Neural cell (in vitro differentiated cells): ENCODE data around the gene RENBP. TPM values are rescaled to one million over a fixed set of nuclear protein-coding genes. Genes with fewer than 3 reads are reported as not detected.

Source experiments
- H2AFZ ChIP-seq: fragments of 200-600, 300-800 bp; sonication (generic), shearing (Covaris generic); 2 replicates; pipeline ENCODE4 v1.6.0; 2014; ENCODE audit warnings: low read depth, mild to moderate bottlenecking, antibody characterized with exemption, low read length, moderate library complexity
- H3F3A ChIP-seq: fragments of 200-600 bp; shearing (Covaris generic); 2 replicates; pipeline ENCODE4 v1.6.1; 2016; ENCODE audit warnings: mild to moderate bottlenecking, moderate library complexity, mixed read lengths, antibody characterized with exemption, low read length; ENCODE audit not compliant: insufficient read depth, poor library complexity, severe bottlenecking
- H3K27ac ChIP-seq: fragments of 200-600, 300-800 bp; sonication (generic), shearing (Covaris generic); 2 replicates; pipeline ENCODE4 v1.5.1; 2014; ENCODE audit warnings: mild to moderate bottlenecking, low read length, moderate library complexity
- H3K27me3 ChIP-seq: fragments of 300-800, 200-600 bp; sonication (generic), shearing (Covaris generic); 2 replicates; pipeline ENCODE4 v1.6.0; 2014; ENCODE audit warnings: mild to moderate bottlenecking, low read depth, low read length, moderate library complexity; ENCODE audit not compliant: insufficient read depth
- H3K36me3 ChIP-seq: fragments of 300-800, 200-600 bp; sonication (generic), shearing (Covaris generic); 2 replicates; pipeline ENCODE4 v1.5.1; 2014; ENCODE audit warnings: mild to moderate bottlenecking, antibody characterized with exemption, low read length, moderate library complexity; ENCODE audit not compliant: insufficient read depth
- H3K4me2 ChIP-seq: fragments of 300-800, 200-600 bp; sonication (generic), shearing (Covaris generic); 2 replicates; pipeline ENCODE4 v1.6.0; 2014; ENCODE audit warnings: mild to moderate bottlenecking, low read length
- H3K4me3 ChIP-seq: fragments of 300-800, 200-600 bp; sonication (generic), shearing (Covaris generic); 2 replicates; pipeline ENCODE4 v1.5.1; 2014; ENCODE audit warnings: mild to moderate bottlenecking, low read length, moderate library complexity
- H3K79me2 ChIP-seq: fragments of 200-600 bp; shearing (Covaris generic); replicated peaks from 2 replicates; pipeline ENCODE4 v1.6.0; 2014; ENCODE audit warnings: mild to moderate bottlenecking, low read length, moderate library complexity; ENCODE audit not compliant: insufficient read depth
- H3K9ac ChIP-seq: fragments of 300-800, 200-600 bp; sonication (generic), shearing (Covaris generic); 2 replicates; pipeline ENCODE4 v1.6.1; 2016; ENCODE audit warnings: mild to moderate bottlenecking, low read length, mixed read lengths
- H3K9me2 ChIP-seq: fragments of 200-600 bp; shearing (Covaris generic); 2 replicates; pipeline ENCODE4 v1.6.1; 2016; ENCODE audit warnings: mild to moderate bottlenecking, low read length, mixed read lengths; ENCODE audit not compliant: insufficient read depth
- H3K9me3 ChIP-seq: fragments of 200-600, 300-800 bp; sonication (generic), shearing (Covaris generic); 2 replicates; pipeline ENCODE4 v1.6.1; 2016; ENCODE audit warnings: mild to moderate bottlenecking, mixed run types, low read length, moderate library complexity, mixed read lengths
- H4K20me1 ChIP-seq: fragments of 200-600 bp; shearing (Covaris generic); 2 replicates; pipeline ENCODE4 v1.6.1; 2016; ENCODE audit warnings: mild to moderate bottlenecking, mixed run types; ENCODE audit not compliant: insufficient read depth
- EP300 ChIP-seq: fragments of 450-650 bp; conservative IDR thresholded peaks from 2 replicates; pipeline ENCODE4 v1.6.1; 2014; ENCODE audit warnings: antibody characterized with exemption, mild to moderate bottlenecking, moderate library complexity; ENCODE audit not compliant: poor library complexity, severe bottlenecking
- EZH2 ChIP-seq: fragments of 200-600, 300-800 bp; shearing (Covaris generic), sonication (generic); IDR thresholded peaks from 2 replicates; pipeline ENCODE4 v1.6.1; 2014; ENCODE audit warnings: antibody characterized with exemption, low read length, borderline replicate concordance, mild to moderate bottlenecking; ENCODE audit not compliant: insufficient read depth, poor library complexity, severe bottlenecking
- MXI1 ChIP-seq: fragments of 450-650 bp; conservative IDR thresholded peaks from 2 replicates; pipeline ENCODE4 v1.6.1; 2014; ENCODE audit warnings: antibody characterized with exemption, mild to moderate bottlenecking; ENCODE audit not compliant: poor library complexity, severe bottlenecking
- POLR2AphosphoS5 ChIP-seq: IDR thresholded peaks from 2 replicates; pipeline ENCODE4 v1.6.1; 2012
- RAD21 ChIP-seq: fragments of 450-650 bp; conservative IDR thresholded peaks from 2 replicates; pipeline ENCODE4 v1.6.1; 2014; ENCODE audit warnings: antibody characterized with exemption, mild to moderate bottlenecking, moderate library complexity
- SMC3 ChIP-seq: fragments of 450-650 bp; conservative IDR thresholded peaks from 2 replicates; pipeline ENCODE4 v1.6.1; 2014; ENCODE audit warnings: antibody characterized with exemption, mild to moderate bottlenecking, moderate library complexity; ENCODE audit not compliant: poor library complexity
- TAF1 ChIP-seq: IDR thresholded peaks from 2 replicates; pipeline ENCODE4 v1.6.1; 2012; ENCODE audit warnings: low read depth
- polyA plus RNA-seq: library from polyadenylated mRNA; depleted of rRNA; stranded (reverse); fragments of >200 nt; gene quantifications from 2 replicates; pipeline ENCODE4 v1.2.3, GENCODE V29; 2014
- TF ChIP-seq, protein P1 (sequence below): fragments of 450-650 bp; IDR thresholded peaks from 2 replicates; pipeline ENCODE4 v1.5.1; 2014; ENCODE audit warnings: antibody characterized with exemption, mild to moderate bottlenecking, moderate library complexity; ENCODE audit not compliant: poor library complexity, severe bottlenecking
- TF ChIP-seq, protein P2 (sequence below): IDR thresholded peaks from 2 replicates; pipeline ENCODE4 v1.6.1; 2012; ENCODE audit warnings: borderline replicate concordance

The RENBP gene
- polyA plus RNA-seq, 1 donor from 2014 or later: 0.89 TPM

DNA sequence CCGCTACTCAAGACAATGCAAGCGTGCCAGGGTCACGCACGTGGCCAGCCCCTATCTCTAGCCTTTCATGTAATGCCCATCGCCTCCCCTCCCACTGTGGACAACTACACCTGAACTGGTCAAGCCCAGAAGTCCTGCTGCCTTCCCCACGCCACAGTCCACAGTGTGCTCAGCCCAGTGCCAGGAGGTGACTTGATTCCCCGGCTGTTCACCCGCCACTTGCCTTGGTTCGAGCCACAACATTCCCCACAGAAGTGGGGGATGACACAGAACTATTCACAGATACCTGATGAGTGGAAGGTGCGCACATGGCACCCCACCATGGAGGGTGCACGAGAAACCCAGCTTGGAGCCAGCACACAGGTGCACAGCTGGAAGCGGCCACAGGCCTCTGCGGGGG lies 25.2 kb downstream of the RENBP start:
- Histone ChIP-seq H3K9me2 (no peaks in the 10 kb centered on the region), H2AFZ (no peak overlapping the region), H3K36me3 (no peaks in the 10 kb centered on the region), H4K20me1 (no peaks in the 10 kb centered on the region), H3K4me3 (no peak overlapping the region), H3K27me3 (no peaks in the 10 kb centered on the region), H3K79me2 (no peaks in the 10 kb centered on the region), H3F3A (no peaks in the 10 kb centered on the region), H3K9me3 (no peaks in the 10 kb centered on the region), H3K9ac (no peak overlapping the region), H3K4me2 (no peak overlapping the region), H3K27ac (no peak overlapping the region)
- no peak for TF ChIP-seq EP300
- no peak for TF ChIP-seq TAF1
- no peak for TF ChIP-seq RAD21
- no peak for TF ChIP-seq EZH2
- TF ChIP-seq, protein P1, sequence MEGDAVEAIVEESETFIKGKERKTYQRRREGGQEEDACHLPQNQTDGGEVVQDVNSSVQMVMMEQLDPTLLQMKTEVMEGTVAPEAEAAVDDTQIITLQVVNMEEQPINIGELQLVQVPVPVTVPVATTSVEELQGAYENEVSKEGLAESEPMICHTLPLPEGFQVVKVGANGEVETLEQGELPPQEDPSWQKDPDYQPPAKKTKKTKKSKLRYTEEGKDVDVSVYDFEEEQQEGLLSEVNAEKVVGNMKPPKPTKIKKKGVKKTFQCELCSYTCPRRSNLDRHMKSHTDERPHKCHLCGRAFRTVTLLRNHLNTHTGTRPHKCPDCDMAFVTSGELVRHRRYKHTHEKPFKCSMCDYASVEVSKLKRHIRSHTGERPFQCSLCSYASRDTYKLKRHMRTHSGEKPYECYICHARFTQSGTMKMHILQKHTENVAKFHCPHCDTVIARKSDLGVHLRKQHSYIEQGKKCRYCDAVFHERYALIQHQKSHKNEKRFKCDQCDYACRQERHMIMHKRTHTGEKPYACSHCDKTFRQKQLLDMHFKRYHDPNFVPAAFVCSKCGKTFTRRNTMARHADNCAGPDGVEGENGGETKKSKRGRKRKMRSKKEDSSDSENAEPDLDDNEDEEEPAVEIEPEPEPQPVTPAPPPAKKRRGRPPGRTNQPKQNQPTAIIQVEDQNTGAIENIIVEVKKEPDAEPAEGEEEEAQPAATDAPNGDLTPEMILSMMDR: no peak
- TF ChIP-seq, protein P2, sequence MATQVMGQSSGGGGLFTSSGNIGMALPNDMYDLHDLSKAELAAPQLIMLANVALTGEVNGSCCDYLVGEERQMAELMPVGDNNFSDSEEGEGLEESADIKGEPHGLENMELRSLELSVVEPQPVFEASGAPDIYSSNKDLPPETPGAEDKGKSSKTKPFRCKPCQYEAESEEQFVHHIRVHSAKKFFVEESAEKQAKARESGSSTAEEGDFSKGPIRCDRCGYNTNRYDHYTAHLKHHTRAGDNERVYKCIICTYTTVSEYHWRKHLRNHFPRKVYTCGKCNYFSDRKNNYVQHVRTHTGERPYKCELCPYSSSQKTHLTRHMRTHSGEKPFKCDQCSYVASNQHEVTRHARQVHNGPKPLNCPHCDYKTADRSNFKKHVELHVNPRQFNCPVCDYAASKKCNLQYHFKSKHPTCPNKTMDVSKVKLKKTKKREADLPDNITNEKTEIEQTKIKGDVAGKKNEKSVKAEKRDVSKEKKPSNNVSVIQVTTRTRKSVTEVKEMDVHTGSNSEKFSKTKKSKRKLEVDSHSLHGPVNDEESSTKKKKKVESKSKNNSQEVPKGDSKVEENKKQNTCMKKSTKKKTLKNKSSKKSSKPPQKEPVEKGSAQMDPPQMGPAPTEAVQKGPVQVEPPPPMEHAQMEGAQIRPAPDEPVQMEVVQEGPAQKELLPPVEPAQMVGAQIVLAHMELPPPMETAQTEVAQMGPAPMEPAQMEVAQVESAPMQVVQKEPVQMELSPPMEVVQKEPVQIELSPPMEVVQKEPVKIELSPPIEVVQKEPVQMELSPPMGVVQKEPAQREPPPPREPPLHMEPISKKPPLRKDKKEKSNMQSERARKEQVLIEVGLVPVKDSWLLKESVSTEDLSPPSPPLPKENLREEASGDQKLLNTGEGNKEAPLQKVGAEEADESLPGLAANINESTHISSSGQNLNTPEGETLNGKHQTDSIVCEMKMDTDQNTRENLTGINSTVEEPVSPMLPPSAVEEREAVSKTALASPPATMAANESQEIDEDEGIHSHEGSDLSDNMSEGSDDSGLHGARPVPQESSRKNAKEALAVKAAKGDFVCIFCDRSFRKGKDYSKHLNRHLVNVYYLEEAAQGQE: no peak
- TF ChIP-seq MXI1: no peak
- TF ChIP-seq SMC3: no peak
- TF ChIP-seq POLR2AphosphoS5: no peak

DNA sequence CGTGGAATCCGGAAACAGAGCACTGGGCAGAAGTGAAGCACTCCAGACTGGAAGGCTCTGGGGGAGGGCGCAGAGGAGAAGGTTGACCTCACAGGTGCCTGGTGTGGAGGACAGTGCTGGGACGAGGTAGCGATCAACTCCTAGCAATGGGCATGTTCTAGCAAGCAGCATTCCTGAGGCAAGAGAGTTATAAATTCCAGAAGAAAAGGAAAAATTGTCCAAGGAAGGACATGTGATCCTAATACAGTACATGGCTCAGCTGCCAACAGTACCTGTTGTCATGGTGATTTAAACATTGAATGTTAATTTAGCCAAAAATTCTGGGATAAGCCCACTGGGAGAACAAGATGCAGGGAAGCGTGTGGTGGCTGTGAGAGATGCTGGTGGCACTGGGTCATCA lies 26.6 kb downstream of the RENBP start:
- no peaks in the 10 kb centered on the region for H4K20me1 ChIP-seq
- no peaks in the 10 kb centered on the region for H3K9me3 ChIP-seq
- H3K27me3 ChIP-seq: no peaks in the 10 kb centered on the region
- H2AFZ ChIP-seq: no peak overlapping the region
- no peaks in the 10 kb centered on the region for H3K79me2 ChIP-seq
- no peaks in the 10 kb centered on the region for H3K36me3 ChIP-seq
- H3K9me2 ChIP-seq: no peaks in the 10 kb centered on the region
- H3K4me2 ChIP-seq: no peak overlapping the region
- no peak overlapping the region for H3K27ac ChIP-seq
- no peak overlapping the region for H3K9ac ChIP-seq
- TF ChIP-seq RAD21 (no peak), TAF1 (no peak), EP300 (no peak), SMC3 (no peak), POLR2AphosphoS5 (no peak), EZH2 (no peak), MXI1 (no peak)
- TF ChIP-seq, protein P1: no peak
- TF ChIP-seq, protein P2: no peak
- H3K4me3 ChIP-seq: no peak overlapping the region
- no peaks in the 10 kb centered on the region for H3F3A ChIP-seq
